ENCODE measurements around the gene P2RY11.

Gene P2RY11

DNA sequence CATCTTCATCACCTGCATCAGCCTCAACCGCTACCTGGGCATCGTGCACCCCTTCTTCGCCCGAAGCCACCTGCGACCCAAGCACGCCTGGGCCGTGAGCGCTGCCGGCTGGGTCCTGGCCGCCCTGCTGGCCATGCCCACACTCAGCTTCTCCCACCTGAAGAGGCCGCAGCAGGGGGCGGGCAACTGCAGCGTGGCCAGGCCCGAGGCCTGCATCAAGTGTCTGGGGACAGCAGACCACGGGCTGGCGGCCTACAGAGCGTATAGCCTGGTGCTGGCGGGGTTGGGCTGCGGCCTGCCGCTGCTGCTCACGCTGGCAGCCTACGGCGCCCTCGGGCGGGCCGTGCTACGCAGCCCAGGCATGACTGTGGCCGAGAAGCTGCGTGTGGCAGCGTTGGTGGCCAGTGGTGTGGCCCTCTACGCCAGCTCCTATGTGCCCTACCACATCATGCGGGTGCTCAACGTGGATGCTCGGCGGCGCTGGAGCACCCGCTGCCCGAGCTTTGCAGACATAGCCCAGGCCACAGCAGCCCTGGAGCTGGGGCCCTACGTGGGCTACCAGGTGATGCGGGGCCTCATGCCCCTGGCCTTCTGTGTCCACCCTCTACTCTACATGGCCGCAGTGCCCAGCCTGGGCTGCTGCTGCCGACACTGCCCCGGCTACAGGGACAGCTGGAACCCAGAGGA is 2.6 kb downstream of the P2RY11 start:
- Histone ChIP-seq H3K4me1 (peaks cover 84 to 98% (median 95%) of the 10 kb centered on the region in 10 experiments), H3K36me3 (peaks cover 75 to 89% (median 78%) of the 10 kb centered on the region in 11 experiments), H3K27me3 (no peaks in the 10 kb centered on the region), H3K4me3 (peak overlapping the region in 3 of 10 experiments; percentile 44 to 93 (median 83); a peak in 6 of 20 replicates), H4K20me1 (peaks cover 46 to 98% (median 69%) of the 10 kb centered on the region in 11 experiments; a peak in 21 of 22 replicates), H3K27ac (peak overlapping the region in 10 of 11 experiments; percentile 87 to 99 (median 96); a peak in 17 of 22 replicates), H3K4me2 (peak overlapping the region; percentile 84 to 100 (median 98); a peak in 21 of 22 replicates), H3K9ac (peak overlapping the region in 9 of 11 experiments; percentile 86 to 99 (median 96); a peak in 14 of 22 replicates), H3K9me3 (replicated peaks in 1 of 11) (no peaks in the 10 kb centered on the region)
- TF ChIP-seq Cebpa-rat (IDR thresholded peaks at IDR 0.05), result no peak

DNA sequence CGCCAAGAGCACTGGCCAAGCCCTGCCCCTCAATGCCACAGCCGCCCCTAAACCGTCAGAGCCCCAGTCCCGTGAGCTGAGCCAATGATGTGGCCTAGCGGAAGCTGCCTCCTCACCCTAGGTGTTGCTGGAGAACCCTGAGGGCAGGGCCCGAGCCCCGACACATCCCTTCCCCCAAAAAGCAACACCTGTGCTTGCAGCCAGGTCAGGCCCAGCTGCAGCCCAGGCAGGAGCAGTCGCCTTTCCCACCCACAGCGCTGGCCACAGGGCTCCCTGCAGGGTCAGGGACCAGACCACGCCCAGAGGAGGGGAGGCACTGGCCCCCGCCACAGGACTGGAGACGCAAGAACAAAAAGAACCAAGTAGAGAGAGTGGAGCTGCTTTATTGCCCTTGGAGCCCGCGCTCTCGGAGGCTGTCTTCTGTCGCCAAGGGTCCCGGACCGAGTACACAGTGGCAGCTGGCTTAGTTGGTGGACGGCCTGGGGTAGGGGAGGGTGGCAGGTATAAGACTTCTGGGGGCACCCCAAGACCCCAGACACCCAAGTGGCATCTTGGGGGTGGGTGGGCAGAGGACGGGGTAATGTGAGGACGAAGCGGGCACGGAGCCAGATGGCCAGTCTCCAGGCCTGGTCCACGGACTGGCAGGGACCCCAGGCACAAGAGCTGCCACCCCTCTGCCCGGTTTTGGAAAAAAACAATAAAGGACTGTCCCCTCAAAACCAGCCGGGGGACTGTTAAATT is 3.3 kb downstream of the P2RY11 start:
- TF ChIP-seq Cebpa-rat (IDR thresholded peaks at IDR 0.05), result no peak
- peaks cover 46 to 95% (median 70%) of the 10 kb centered on the region in 11 experiments; a peak in 21 of 22 replicates for H4K20me1 ChIP-seq
- H3K27ac ChIP-seq, result peak overlapping the region in 6 of 11 experiments; percentile 27 to 98 (median 92); a peak in 10 of 22 replicates
- peaks cover 77 to 91% (median 88%) of the 10 kb centered on the region in 10 experiments for H3K4me1 ChIP-seq
- H3K9ac ChIP-seq, result peak overlapping the region in 4 of 11 experiments; percentile 37 to 96 (median 94); a peak in 5 of 22 replicates
- H3K36me3 ChIP-seq, result peaks cover 68 to 82% (median 71%) of the 10 kb centered on the region in 11 experiments
- H3K4me3 ChIP-seq, result peak overlapping the region in 1 of 10 experiments; percentile 93; a peak in 2 of 20 replicates
- H3K4me2 ChIP-seq, result peak overlapping the region in 7 of 11 experiments; percentile 84 to 100 (median 98); a peak in 9 of 22 replicates
- no peaks in the 10 kb centered on the region for H3K27me3 ChIP-seq
- H3K9me3 ChIP-seq (replicated peaks in 1 of 11), result no peaks in the 10 kb centered on the region

DNA sequence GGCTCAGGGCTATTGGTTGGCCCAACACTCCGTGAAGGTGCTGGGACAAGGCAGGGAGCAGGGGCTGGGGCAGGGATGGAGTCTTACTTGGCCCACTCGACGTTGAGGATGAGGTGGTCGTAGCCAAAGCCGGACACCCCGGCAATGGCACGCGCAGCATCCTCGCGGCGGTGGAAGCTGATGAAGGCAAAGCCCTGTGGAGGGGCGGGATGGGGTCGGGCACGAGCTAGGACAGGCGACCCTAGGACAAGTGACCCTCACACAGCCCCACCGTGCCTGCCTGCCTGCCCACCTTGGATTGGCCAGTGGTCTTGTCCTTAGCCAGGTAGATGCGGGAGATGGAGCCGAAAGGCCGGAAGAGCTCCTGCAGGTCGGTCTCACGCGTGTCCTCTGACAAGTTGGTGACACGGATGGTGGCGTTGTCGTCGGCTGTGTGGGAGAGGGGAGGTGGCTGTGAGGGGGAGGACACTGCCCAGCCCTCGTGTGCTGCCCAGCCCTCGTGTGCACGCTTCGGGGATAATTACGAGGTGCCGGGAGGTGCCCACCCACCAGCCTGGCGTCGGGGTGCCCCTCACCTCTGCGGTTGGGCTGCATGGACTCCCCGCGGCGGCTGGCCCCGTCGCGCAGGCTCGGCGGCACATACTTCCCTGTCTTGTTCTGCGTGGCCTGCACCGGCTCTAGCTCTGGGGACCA is 4.0 kb downstream of the P2RY11 start:
- Histone ChIP-seq H3K4me2 (peak overlapping the region in 6 of 11 experiments; percentile 22 to 100 (median 94); a peak in 8 of 22 replicates), H3K4me3 (no peak overlapping the region; a peak in 1 of 20 replicates), H3K9me3 (replicated peaks in 1 of 11) (no peaks in the 10 kb centered on the region), H3K36me3 (peaks cover 61 to 75% (median 63%) of the 10 kb centered on the region in 11 experiments), H4K20me1 (peaks cover 46 to 88% (median 69%) of the 10 kb centered on the region in 11 experiments; a peak in 21 of 22 replicates), H3K4me1 (peaks cover 77 to 91% (median 88%) of the 10 kb centered on the region in 10 experiments), H3K9ac (peak overlapping the region in 6 of 11 experiments; percentile 11 to 96 (median 66); a peak in 6 of 22 replicates), H3K27me3 (no peaks in the 10 kb centered on the region), H3K27ac (peak overlapping the region in 3 of 11 experiments; percentile 10 to 20 (median 11); a peak in 2 of 22 replicates)
- no peak for TF ChIP-seq Cebpa-rat (IDR thresholded peaks at IDR 0.05)

DNA sequence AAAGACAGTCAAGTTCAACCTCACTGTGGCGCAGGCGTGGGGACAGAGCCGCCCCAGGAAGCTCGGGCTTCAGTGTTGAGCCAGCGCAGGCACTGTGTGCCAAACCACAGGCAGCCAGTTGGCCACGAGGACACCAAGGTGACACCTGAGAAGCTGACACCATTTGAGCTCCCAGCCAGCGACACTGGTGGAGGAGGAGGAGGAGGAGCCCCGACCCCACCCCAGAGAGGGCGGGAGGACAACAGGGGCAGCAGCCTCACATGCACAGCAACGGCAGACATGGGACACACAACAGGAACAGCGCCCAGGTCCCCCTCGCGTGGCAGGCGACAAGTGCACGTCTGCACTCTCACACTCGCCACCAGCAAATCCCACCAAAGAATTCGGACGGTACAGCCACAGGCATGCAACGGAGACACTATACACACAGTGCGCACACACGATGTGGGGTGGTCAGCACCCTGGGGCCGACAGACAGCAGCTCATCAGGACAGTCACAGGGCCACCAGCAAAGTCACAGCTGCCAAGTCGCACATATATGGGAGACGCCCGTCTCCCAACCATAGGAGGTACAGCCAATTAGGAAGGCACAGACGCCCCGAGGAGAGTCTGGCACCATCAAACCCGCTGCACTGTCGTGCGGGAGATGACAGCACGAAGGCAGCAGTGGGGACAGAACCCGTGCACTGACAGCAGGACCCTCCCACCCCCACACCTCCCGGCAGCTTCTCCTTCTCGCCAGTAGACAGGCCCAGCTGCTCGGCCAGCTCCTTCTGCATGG is 4.8 kb downstream of the P2RY11 start:
- Histone ChIP-seq H3K36me3 (peaks cover 54 to 67% (median 56%) of the 10 kb centered on the region in 11 experiments), H3K4me2 (peak overlapping the region in 10 of 11 experiments; percentile 22 to 100 (median 96); a peak in 14 of 22 replicates), H3K27me3 (no peaks in the 10 kb centered on the region), H3K27ac (peak overlapping the region in 4 of 11 experiments; percentile 8 to 28 (median 12); a peak in 2 of 22 replicates), H3K9me3 (replicated peaks in 1 of 11) (no peaks in the 10 kb centered on the region), H3K9ac (peak overlapping the region in 7 of 11 experiments; percentile 37 to 96 (median 95); a peak in 7 of 22 replicates), H3K4me3 (peak overlapping the region in 1 of 10 experiments; percentile 97; a peak in 1 of 20 replicates), H4K20me1 (peaks cover 46 to 80% (median 69%) of the 10 kb centered on the region in 11 experiments; a peak in 21 of 22 replicates), H3K4me1 (peaks cover 77 to 91% (median 88%) of the 10 kb centered on the region in 10 experiments)
- TF ChIP-seq Cebpa-rat (IDR thresholded peaks at IDR 0.05), result no peak

DNA sequence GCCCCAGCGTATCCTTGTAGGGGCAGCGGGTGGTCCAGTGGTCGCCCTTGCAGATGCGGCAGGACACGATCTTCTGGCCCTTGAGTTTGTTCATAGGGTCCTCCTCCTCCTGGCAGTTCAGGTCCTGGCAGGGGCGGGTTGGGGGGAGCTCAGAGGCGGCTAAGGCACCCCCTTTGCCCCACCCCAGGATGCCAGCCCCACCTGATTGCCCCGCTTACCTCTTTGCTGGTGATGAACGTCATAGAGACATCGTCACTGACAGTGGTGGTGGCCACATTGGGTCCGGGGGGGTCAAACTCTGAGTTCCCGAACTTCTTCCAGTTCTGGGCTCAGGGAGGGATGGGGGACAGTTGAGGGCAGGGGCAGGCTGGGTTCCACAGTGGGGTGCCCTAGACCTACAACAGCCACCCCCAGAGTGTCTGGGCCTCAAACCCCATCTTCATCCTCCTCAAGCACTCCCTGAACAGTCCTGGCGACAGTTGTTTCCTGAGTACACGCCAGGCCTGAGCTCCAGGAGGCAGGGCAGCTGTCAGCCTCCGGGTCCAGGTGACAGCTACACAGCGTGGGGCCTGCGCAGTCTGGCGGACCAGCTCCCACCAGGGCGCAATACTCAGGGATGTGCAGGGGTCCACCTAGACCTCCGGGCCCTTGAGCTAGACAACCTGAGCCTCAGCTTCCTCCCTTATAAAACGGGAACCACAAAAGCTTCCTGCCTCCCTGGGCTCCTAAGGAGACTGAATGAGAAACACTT is 5.5 kb downstream of the P2RY11 start:
- peak overlapping the region in 9 of 11 experiments; percentile 50 to 97 (median 95); a peak in 14 of 22 replicates for H3K9ac ChIP-seq
- peaks cover 52 to 60% (median 56%) of the 10 kb centered on the region in 11 experiments for H3K36me3 ChIP-seq
- no peaks in the 10 kb centered on the region for H3K27me3 ChIP-seq
- H3K27ac ChIP-seq, result peak overlapping the region in 4 of 11 experiments; percentile 11 to 28 (median 27); a peak in 5 of 22 replicates
- H3K4me3 ChIP-seq, result peak overlapping the region in 5 of 10 experiments; percentile 12 to 97 (median 48); a peak in 7 of 20 replicates
- H3K4me2 ChIP-seq, result peak overlapping the region; percentile 84 to 100 (median 97); a peak in 20 of 22 replicates
- peaks cover 78 to 91% (median 88%) of the 10 kb centered on the region in 10 experiments for H3K4me1 ChIP-seq
- peaks cover 46 to 74% (median 69%) of the 10 kb centered on the region in 11 experiments; a peak in 21 of 22 replicates for H4K20me1 ChIP-seq
- no peaks in the 10 kb centered on the region for H3K9me3 ChIP-seq (replicated peaks in 1 of 11)
- no peak for TF ChIP-seq Cebpa-rat (IDR thresholded peaks at IDR 0.05)

DNA sequence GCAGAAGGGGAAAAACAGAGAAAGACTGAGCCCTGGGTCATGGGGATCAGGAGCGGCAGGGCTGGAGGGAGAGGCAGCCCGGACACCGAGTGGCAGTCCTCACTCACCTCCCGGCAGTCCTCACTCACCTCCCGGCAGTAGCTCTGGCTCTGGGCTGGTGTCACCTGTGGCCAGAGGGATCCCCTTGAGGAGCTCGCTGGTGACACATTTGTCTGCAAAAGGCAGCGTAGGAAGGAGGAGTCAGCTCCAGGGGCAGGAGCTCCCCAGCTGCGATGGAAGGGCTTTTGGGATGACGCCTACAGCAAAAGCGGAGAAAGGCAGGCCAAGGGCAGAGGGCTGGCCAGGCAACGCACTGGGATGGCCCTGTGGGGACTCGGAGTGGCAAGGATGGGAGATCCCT is 7.5 kb downstream of the P2RY11 start:
- Histone ChIP-seq H3K27me3 (no peaks in the 10 kb centered on the region), H3K9me3 (replicated peaks in 1 of 11) (no peaks in the 10 kb centered on the region), H3K27ac (peak overlapping the region; percentile 82 to 97 (median 93)), H3K4me3 (peak overlapping the region; percentile 83 to 97 (median 93)), H3K36me3 (peaks cover 46 to 57% (median 50%) of the 10 kb centered on the region in 11 experiments), H3K4me2 (peak overlapping the region; percentile 84 to 100 (median 97)), H3K4me1 (peaks cover 69 to 91% (median 82%) of the 10 kb centered on the region in 10 experiments), H3K9ac (peak overlapping the region; percentile 90 to 97 (median 95)), H4K20me1 (peaks cover 37 to 55% (median 50%) of the 10 kb centered on the region in 11 experiments; a peak in 21 of 22 replicates)
- no peak for TF ChIP-seq Cebpa-rat (IDR thresholded peaks at IDR 0.05)

Measured in BLaER1 treated with 17β-estradiol and CSF1 and Interleukin-3, amounts not matched to agents 10 nM and 100 nM (cell line).